22Rv1 (cell line): ENCODE measurements around the gene TEX12.
A peak's percentile ranks its signal among the peaks of the same experiment; 100 is the strongest.

Source experiments
- H3K27ac ChIP-seq: fragments of 450-650 bp; 2 replicates; pipeline ENCODE4 v1.5.1; 2017
- CTCF ChIP-seq: fragments of 450-650 bp; IDR thresholded peaks from 2 replicates; pipeline ENCODE4 v1.5.1; 2017; ENCODE audit warnings: mild to moderate bottlenecking
- ZFX ChIP-seq: fragments of 450-650 bp; IDR thresholded peaks from 2 replicates; pipeline ENCODE4 v1.6.1; 2017; ENCODE audit warnings: antibody characterized with exemption, borderline replicate concordance

TEX12 gene

DNA sequence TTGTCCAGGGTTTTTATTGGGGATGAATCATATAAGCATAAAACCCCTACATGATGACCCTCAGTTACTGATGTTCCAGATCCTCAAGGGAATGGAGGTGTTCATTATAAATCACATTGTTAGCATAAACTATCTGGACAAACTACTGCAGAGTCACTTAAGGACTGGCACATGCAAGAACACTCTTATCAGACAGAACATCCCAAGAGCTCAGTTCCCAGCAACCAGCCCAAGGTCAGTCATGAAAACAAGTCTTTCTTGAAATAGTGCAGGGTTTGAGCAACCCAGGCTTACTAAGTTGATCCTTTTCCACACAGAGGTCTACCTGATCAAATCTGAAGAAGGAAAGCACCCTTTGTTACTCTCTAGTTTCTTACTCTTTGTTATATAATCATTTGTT is 45.5 kb downstream of the TEX12 start:
- TF ChIP-seq ZFX (no peak), CTCF (no peak)
- no peak overlapping the region for H3K27ac ChIP-seq

GRCh38 chr11:112213753-112214152 is 46.6 kb downstream of the TEX12 start:
- TF ChIP-seq ZFX: no peak
- no peak for TF ChIP-seq CTCF
- H3K27ac ChIP-seq: no peak overlapping the region

- H3K27ac ChIP-seq: no peak overlapping the region
- no peak for TF ChIP-seq CTCF
- TF ChIP-seq ZFX: no peak
These were observed 48.4 kb downstream of the TEX12 start for GRCh38 chr11:112215621-112216020.

DNA sequence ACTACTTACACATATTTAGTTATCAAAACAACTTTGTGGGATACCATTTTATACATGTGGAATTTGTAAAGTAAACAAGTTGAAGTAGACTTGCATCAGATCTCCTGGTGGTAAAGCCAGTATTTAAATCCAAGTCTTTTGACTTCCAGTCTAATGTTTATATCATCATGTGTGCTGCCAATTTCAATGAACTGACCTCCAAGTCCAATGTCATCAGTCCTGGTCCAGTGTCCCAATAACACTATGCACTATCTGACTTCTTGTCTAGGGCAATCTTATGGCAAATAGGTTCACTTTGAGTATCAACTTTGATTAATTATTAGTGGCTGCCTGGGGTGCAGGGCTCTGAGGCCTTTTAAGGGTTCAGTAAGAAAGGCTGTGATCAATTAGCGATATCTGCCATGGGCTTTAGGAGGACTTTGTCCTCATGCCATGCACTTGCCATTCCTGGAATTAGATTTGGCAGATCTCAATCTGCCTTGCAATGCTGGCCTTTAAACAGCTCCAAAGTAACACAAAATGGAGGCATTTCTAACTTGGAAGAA is 49.5 kb downstream of the TEX12 start:
- H3K27ac ChIP-seq: no peak overlapping the region
- TF ChIP-seq ZFX (no peak), CTCF (no peak)

- TF ChIP-seq ZFX: no peak
- TF ChIP-seq CTCF: peak; percentile 76
- no peak overlapping the region for H3K27ac ChIP-seq
These were observed 52.5 kb downstream of the TEX12 start for GRCh38 chr11:112219476-112220232.

DNA sequence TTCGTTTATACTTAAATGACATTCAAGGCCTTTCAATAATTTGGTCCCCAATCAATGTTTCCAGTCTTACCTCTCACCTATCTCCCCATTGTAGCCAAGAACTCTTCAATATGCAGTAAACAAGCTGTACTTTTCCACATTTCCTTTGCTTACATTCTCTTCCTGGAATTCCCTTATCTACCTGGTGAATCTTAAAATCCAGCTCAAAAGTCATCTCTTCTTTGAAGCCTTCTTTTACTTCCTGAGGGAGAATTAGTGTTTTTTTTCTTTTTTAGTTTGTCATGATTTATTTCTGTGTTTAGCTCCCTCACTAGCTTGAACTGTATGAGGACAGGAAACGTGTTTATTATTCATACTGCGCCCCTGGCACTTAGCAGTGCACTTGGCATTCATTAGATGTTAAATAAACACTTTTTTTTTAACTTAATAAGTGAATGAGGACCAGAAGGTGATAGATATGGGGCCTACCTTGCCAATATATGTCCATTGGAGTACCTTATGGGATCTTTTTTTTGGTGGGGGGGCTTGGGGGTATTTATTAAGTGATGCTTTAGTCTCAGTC is 54.2 kb downstream of the TEX12 start:
- H3K27ac ChIP-seq: no peak overlapping the region
- TF ChIP-seq CTCF: no peak
- no peak for TF ChIP-seq ZFX
